Stimulated activated naive B cell treated with anti-CD40 and anti-IgM and Interleukin-4, amounts not matched to agents 10 μg/mL and 1 μg/mL and 100 μg/mL, for 72 hours (primary cell): Measurements from ENCODE around the gene SNX2.
A peak's percentile ranks its signal among the peaks of the same experiment; 100 is the strongest.

Source experiments
- ATAC-seq, 2 donors: fragments of 150-1000 bp; cut with Tn5 transposase; replicated peaks; 2 replicates each; pipeline ENCODE4 v1.10.0; 2021; ENCODE audit warnings: moderate library complexity in 1 of 2
- DNase-seq: peaks from one replicate; pipeline ENCODE4 v3.0.0; 2021
- H3K27ac Mint-ChIP-seq: one replicate; pipeline ENCODE4 v1.8.0; 2022; ENCODE audit warnings: mild to moderate bottlenecking, mixed read lengths
- H3K27me3 Mint-ChIP-seq, 2 donors: one replicate each; pipeline ENCODE4 v1.8.0; 2022; ENCODE audit warnings: mixed read lengths in 2 of 2
- H3K36me3 Mint-ChIP-seq, 2 donors: one replicate each; pipeline ENCODE4 v1.8.0; 2022; ENCODE audit warnings: mixed read lengths in 2 of 2, mild to moderate bottlenecking in 1 of 2
- H3K4me1 Mint-ChIP-seq, 2 donors: one replicate each; pipeline ENCODE4 v1.8.0; 2022; ENCODE audit warnings: mixed read lengths in 2 of 2, mild to moderate bottlenecking in 1 of 2
- H3K4me3 Mint-ChIP-seq, 2 donors: one replicate each; pipeline ENCODE4 v1.8.0; 2022; ENCODE audit warnings: mild to moderate bottlenecking in 2 of 2, mixed read lengths in 2 of 2, moderate library complexity in 1 of 2
- H3K9me3 Mint-ChIP-seq, 2 donors: one replicate each; pipeline ENCODE4 v1.8.0; 2022; ENCODE audit warnings: mixed read lengths in 2 of 2, mild to moderate bottlenecking in 1 of 2

The SNX2 gene

GRCh38 chr5:122781465-122781864 is 6.6 kb downstream of the SNX2 start:
- Mint-ChIP-seq H3K4me1 (peaks cover 26 to 53% of the 10 kb centered on the region in 2 donors), H3K27ac (no peak overlapping the region), H3K27me3 (no peaks in the 10 kb centered on the region), H3K4me3 (no peak overlapping the region), H3K36me3 (peaks cover 23 to 46% of the 10 kb centered on the region in 2 donors), H3K9me3 (peaks cover 2 to 8% of the 10 kb centered on the region in 2 donors)
- ATAC-seq (no peak), DNase-seq (no peak)

GRCh38 chr5:122785294-122785693 is 10.4 kb downstream of the SNX2 start:
- peak overlapping the region; percentile 68 for H3K27ac Mint-ChIP-seq
- H3K27me3 Mint-ChIP-seq, result no peaks in the 10 kb centered on the region
- DNase-seq, result no peak
- H3K36me3 Mint-ChIP-seq, result peaks cover 38 to 67% of the 10 kb centered on the region in 2 donors
- H3K4me3 Mint-ChIP-seq, result no peak overlapping the region
- H3K9me3 Mint-ChIP-seq, result peaks cover 3 to 9% of the 10 kb centered on the region in 2 donors
- H3K4me1 Mint-ChIP-seq, result peaks cover 32 to 61% of the 10 kb centered on the region in 2 donors
- ATAC-seq, result no peak

GRCh38 chr5:122788371-122788770 is 13.5 kb downstream of the SNX2 start:
- Mint-ChIP-seq H3K4me3 (peak overlapping the region; percentile 13 to 30), H3K27ac (peak overlapping the region; percentile 70), H3K36me3 (peaks cover 35 to 61% of the 10 kb centered on the region in 2 donors), H3K4me1 (peaks cover 31 to 82% of the 10 kb centered on the region in 2 donors), H3K27me3 (no peaks in the 10 kb centered on the region), H3K9me3 (peaks cover 7 to 16% of the 10 kb centered on the region in 2 donors)
- no peak for DNase-seq
- ATAC-seq, result no peak

GRCh38 chr5:122788996-122789395 is 14.1 kb downstream of the SNX2 start:
- H3K9me3 Mint-ChIP-seq, result peaks cover 7 to 16% of the 10 kb centered on the region in 2 donors
- DNase-seq (no peak), ATAC-seq (peak; percentile 57 to 72)
- H3K36me3 Mint-ChIP-seq, result peaks cover 35 to 58% of the 10 kb centered on the region in 2 donors
- H3K27me3 Mint-ChIP-seq, result no peaks in the 10 kb centered on the region
- peaks cover 29 to 78% of the 10 kb centered on the region in 2 donors for H3K4me1 Mint-ChIP-seq
- peak overlapping the region in 1 of 2 donors; percentile 12 for H3K4me3 Mint-ChIP-seq
- H3K27ac Mint-ChIP-seq, result peak overlapping the region; percentile 90

- Mint-ChIP-seq H3K27ac (peak overlapping the region; percentile 90), H3K36me3 (peaks cover 33 to 55% of the 10 kb centered on the region in 2 donors), H3K27me3 (no peaks in the 10 kb centered on the region), H3K4me1 (peaks cover 27 to 71% of the 10 kb centered on the region in 2 donors), H3K9me3 (peaks cover 7 to 16% of the 10 kb centered on the region in 2 donors), H3K4me3 (peak overlapping the region in 1 of 2 donors; percentile 12)
- no peak for DNase-seq
- peak in 1 of 2 donors; percentile 3 for ATAC-seq
These were observed 14.7 kb downstream of the SNX2 start for GRCh38 chr5:122789461-122790171.

DNA sequence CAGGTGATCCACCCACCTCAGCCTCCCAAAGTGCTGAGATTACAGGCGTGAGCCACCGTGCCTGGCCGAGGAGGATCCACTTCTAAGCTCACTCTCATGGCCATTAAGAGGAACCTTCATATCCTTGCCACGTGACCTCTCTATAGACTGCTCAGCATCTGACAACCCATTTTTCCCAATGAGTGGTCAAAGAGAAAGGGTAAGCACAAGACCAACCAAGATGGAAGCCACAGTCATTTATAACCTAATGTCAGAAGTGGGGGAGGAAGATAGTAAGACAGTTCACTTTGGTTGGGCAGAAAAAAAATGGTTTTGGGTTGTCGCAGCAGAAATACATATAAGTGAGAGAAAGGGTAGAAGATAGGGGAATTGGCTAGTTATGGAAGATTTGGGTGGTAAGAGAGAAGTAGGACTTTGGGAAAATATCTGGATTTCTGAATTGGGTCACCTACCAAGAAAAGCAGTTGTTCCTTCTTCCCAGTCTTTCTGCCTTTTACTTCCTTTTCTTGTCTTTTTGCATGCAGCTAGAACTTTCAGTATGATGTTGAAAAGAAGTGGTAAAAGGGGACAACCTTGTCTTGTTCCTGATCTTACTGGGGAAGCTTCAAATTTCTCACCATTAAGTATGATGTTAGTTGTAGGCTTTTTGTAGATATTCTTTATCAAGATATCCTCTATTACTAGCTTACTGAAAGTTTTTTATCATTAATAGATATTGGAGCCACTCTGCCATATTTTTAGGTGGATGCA is 15.6 kb downstream of the SNX2 start:
- no peak for DNase-seq
- H3K4me3 Mint-ChIP-seq, result peak overlapping the region in 1 of 2 donors; percentile 4
- ATAC-seq, result peak; percentile 65 to 85
- H3K27ac Mint-ChIP-seq, result peak overlapping the region; percentile 15
- H3K27me3 Mint-ChIP-seq, result no peaks in the 10 kb centered on the region
- peaks cover 5 to 10% of the 10 kb centered on the region in 2 donors for H3K9me3 Mint-ChIP-seq
- peaks cover 26 to 64% of the 10 kb centered on the region in 2 donors for H3K4me1 Mint-ChIP-seq
- peaks cover 27 to 49% of the 10 kb centered on the region in 2 donors for H3K36me3 Mint-ChIP-seq

- no peak for ATAC-seq
- Mint-ChIP-seq H3K27me3 (no peaks in the 10 kb centered on the region), H3K9me3 (no peaks in the 10 kb centered on the region), H3K4me1 (peaks cover 6 to 16% of the 10 kb centered on the region in 2 donors), H3K4me3 (no peak overlapping the region), H3K27ac (no peak overlapping the region), H3K36me3 (peaks cover 24 to 61% of the 10 kb centered on the region in 2 donors)
- no peak for DNase-seq
These were observed 30.6 kb downstream of the SNX2 start for GRCh38 chr5:122805481-122805880.

DNA sequence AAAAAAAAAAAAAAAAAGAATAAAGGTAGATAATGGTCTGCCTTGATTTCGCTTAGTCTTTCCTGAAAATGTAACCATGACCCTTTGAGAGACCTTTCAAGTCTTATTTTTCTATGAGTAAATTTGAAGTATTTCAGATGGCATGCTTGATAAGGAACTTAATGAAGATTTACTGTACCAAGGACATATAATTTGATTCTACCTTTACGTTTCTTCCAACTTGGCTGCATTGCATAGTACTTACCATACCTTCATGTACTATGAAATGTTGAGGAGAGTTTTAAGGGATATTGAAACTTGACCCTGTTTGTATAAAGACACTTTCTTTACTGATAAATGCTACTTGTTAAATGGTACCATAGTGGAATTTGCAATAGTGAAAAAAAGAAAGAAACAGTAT is 35.5 kb downstream of the SNX2 start:
- Mint-ChIP-seq H3K27me3 (no peaks in the 10 kb centered on the region), H3K27ac (no peak overlapping the region)
- ATAC-seq, result no peak

GRCh38 chr5:122815218-122815767 is 40.4 kb downstream of the SNX2 start:
- Mint-ChIP-seq H3K36me3 (peaks cover 11 to 16% of the 10 kb centered on the region in 2 donors), H3K27ac (no peak overlapping the region), H3K4me1 (peaks cover 4 to 6% of the 10 kb centered on the region in 2 donors), H3K27me3 (no peaks in the 10 kb centered on the region), H3K4me3 (no peak overlapping the region), H3K9me3 (no peaks in the 10 kb centered on the region)
- ATAC-seq (no peak), DNase-seq (no peak)

More for the DNA sequence above, 35.5 kb downstream of the SNX2 start:
- no peaks in the 10 kb centered on the region for H3K9me3 Mint-ChIP-seq
- peaks cover 4 to 11% of the 10 kb centered on the region in 2 donors for H3K4me1 Mint-ChIP-seq
- H3K36me3 Mint-ChIP-seq, result peaks cover 16 to 42% of the 10 kb centered on the region in 2 donors
- DNase-seq, result no peak
- no peak overlapping the region for H3K4me3 Mint-ChIP-seq

DNA sequence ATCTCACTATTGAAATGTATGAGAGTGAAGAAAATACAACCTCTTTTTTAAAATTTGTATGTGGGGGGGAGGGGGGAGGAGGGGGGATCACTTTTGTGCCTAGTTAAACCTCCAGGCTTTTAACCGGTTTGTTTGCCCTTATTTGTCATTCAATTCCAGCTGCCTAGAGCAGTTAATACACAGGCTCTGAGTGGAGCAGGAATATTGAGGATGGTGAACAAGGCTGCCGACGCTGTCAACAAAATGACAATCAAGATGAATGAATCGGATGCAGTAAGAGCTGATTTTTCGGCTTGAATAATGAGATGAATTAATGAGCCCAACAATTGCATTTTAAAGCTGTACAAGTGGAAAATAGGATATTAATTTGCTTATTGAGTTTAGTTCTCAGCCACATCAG is 41.9 kb downstream of the SNX2 start:
- ATAC-seq (no peak), DNase-seq (no peak)
- no peak overlapping the region for H3K27ac Mint-ChIP-seq
- H3K4me3 Mint-ChIP-seq, result no peak overlapping the region
- no peaks in the 10 kb centered on the region for H3K9me3 Mint-ChIP-seq
- H3K36me3 Mint-ChIP-seq, result peaks cover 7 to 19% of the 10 kb centered on the region in 2 donors
- peaks cover 4 to 6% of the 10 kb centered on the region in 2 donors for H3K4me1 Mint-ChIP-seq
- no peaks in the 10 kb centered on the region for H3K27me3 Mint-ChIP-seq

- H3K4me3 Mint-ChIP-seq, result no peak overlapping the region
- H3K27ac Mint-ChIP-seq, result peak overlapping the region; percentile 9
- peaks cover 2 to 16% of the 10 kb centered on the region in 2 donors for H3K36me3 Mint-ChIP-seq
- no peaks in the 10 kb centered on the region for H3K9me3 Mint-ChIP-seq
- no peak for DNase-seq
- H3K27me3 Mint-ChIP-seq, result no peaks in the 10 kb centered on the region
- ATAC-seq, result no peak
- H3K4me1 Mint-ChIP-seq, result no peaks in the 10 kb centered on the region
These were observed 57.1 kb downstream of the SNX2 start for GRCh38 chr5:122831984-122832383.

DNA sequence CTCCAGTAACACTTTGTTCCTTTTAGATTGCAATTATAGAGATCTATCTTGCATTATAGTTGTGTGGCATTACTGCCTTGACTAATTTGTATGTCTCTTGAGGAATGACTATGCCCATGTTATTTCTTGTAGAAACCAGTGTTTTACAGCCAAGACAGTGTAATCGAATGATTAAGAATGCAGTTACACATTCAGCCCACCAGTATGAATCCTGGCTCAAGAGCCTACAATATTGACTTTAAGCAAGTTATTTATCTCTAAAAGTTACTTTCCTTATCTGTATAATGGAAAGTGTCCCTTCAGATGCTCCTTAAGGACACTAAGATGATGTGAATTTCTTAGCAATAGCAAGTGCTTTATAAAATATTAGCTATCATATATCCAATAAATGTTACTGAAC is 60.8 kb downstream of the SNX2 start:
- peaks cover 4 to 9% of the 10 kb centered on the region in 2 donors for H3K4me1 Mint-ChIP-seq
- H3K36me3 Mint-ChIP-seq, result peaks cover 8 to 14% of the 10 kb centered on the region in 2 donors
- peaks cover 1 to 5% of the 10 kb centered on the region in 2 donors for H3K9me3 Mint-ChIP-seq
- DNase-seq, result no peak
- no peak overlapping the region for H3K4me3 Mint-ChIP-seq
- peak in 1 of 2 donors; percentile 43 for ATAC-seq
- no peak overlapping the region for H3K27ac Mint-ChIP-seq
- H3K27me3 Mint-ChIP-seq, result no peaks in the 10 kb centered on the region

DNA sequence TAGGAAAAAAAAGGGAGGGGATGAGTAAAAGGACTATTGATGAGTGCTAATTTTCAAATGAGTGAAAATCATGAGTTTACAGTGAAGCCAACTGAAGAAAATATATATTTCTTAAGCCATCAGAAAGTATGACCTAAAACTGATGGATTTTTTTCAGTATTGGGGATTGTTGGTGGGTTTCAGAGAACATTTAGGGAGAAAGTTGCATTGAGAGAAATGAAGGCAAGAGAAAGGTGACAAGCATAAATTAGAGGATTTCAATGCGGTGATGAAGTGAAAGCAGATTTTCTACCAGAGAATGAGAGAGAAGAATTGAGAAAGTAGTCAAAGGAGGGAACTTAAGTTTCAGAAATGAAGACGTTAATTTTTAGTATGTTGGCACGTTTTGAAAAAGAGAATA is 62.1 kb downstream of the SNX2 start:
- H3K27ac Mint-ChIP-seq, result no peak overlapping the region
- no peak for ATAC-seq
- peaks cover 4 to 13% of the 10 kb centered on the region in 2 donors for H3K4me1 Mint-ChIP-seq

GRCh38 chr5:122839731-122840130 is 64.9 kb downstream of the SNX2 start:
- no peak for ATAC-seq
- Mint-ChIP-seq H3K27me3 (no peaks in the 10 kb centered on the region), H3K27ac (no peak overlapping the region), H3K9me3 (peaks cover 1 to 5% of the 10 kb centered on the region in 2 donors), H3K4me1 (peaks cover 8 to 21% of the 10 kb centered on the region in 2 donors), H3K36me3 (peaks cover 10 to 11% of the 10 kb centered on the region in 2 donors), H3K4me3 (no peak overlapping the region)
- no peak for DNase-seq

More for the DNA sequence above, 62.1 kb downstream of the SNX2 start:
- Mint-ChIP-seq H3K9me3 (peaks cover 1 to 5% of the 10 kb centered on the region in 2 donors), H3K27me3 (no peaks in the 10 kb centered on the region), H3K36me3 (peaks cover 8 to 11% of the 10 kb centered on the region in 2 donors), H3K4me3 (no peak overlapping the region)
- DNase-seq, result no peak
